ENCODE results near the gene PPIA. TPM values are rescaled to one million over a fixed set of nuclear protein-coding genes. Genes with fewer than 3 reads are reported as not detected.

PPIA gene
- total and polyA plus RNA-seq, 4 donors, result 1,416 to 5,113 (median 2,465) TPM

DNA sequence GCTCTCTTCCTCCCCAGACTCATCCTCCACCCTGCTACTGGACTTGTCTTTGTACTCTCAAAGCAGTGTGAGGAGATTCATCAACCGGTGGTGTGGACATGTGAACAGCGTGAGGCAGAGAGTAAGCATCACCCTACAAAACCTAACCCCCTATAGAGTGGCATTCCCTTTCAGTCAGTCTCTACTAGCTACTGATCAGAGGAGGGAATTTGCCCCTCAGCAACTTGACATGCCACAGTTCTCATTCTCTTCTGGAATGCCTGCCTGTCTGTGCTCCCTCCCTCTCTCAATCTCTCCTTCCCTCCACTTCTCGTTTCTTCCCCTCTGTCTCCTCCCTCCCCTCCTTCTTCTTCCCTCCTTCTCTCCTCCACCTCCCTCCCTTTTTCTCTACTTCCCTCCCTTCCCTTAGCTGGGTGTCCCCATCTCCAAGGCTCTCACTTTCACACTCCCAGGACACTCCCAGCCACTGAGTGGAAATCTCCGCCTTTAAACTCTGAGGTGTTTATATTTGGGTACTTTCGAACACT lies 26.8 kb downstream of the PPIA start:
- Histone ChIP-seq H3K27me3 (ENCODE audit: control insufficient read depth in 3 of 3, insufficient read depth in 3 of 3, low read length in 2 of 3) (no peaks in the 10 kb centered on the region), H3K4me3 (no peak overlapping the region), H3K4me1 (ENCODE audit: control insufficient read depth in 5 of 5, insufficient read depth in 5 of 5, low read length in 5 of 5) (peaks cover 0 to 2% (median 0%) of the 10 kb centered on the region in 5 donors), H3K27ac (ENCODE audit: low read depth in 1 of 2, low read length in 1 of 2) (no peak overlapping the region), H3K36me3 (ENCODE audit: control insufficient read depth in 4 of 4, insufficient read depth in 4 of 4, low read length in 4 of 4) (peaks cover 3 to 11% (median 9%) of the 10 kb centered on the region in 4 donors), H3K9me3 (ENCODE audit: control insufficient read depth in 4 of 4, insufficient read depth in 3 of 4, low read length in 3 of 4) (no peaks in the 10 kb centered on the region), H3K9ac (ENCODE audit: insufficient read depth in 1 of 2, low read length in 2 of 2) (no peak overlapping the region)
- DNase-seq (no peak), ATAC-seq (ENCODE audit: insufficient read depth, low FRiP score) (no peak)
- 72 to 74% methylated on average over 5 of the region's 5 CpGs for WGBS, 2 donors
- TF ChIP-seq, protein P1, sequence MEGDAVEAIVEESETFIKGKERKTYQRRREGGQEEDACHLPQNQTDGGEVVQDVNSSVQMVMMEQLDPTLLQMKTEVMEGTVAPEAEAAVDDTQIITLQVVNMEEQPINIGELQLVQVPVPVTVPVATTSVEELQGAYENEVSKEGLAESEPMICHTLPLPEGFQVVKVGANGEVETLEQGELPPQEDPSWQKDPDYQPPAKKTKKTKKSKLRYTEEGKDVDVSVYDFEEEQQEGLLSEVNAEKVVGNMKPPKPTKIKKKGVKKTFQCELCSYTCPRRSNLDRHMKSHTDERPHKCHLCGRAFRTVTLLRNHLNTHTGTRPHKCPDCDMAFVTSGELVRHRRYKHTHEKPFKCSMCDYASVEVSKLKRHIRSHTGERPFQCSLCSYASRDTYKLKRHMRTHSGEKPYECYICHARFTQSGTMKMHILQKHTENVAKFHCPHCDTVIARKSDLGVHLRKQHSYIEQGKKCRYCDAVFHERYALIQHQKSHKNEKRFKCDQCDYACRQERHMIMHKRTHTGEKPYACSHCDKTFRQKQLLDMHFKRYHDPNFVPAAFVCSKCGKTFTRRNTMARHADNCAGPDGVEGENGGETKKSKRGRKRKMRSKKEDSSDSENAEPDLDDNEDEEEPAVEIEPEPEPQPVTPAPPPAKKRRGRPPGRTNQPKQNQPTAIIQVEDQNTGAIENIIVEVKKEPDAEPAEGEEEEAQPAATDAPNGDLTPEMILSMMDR (IDR thresholded peaks at IDR 0.05; ENCODE audit: control extremely low read depth, extremely low read depth), result no peak

GRCh38 chr7:44824894-44825526 lies 28.5 kb downstream of the PPIA start:
- H3K4me3 ChIP-seq, result no peak overlapping the region
- peak overlapping the region in 1 of 2 donors; percentile 39 for H3K27ac ChIP-seq (ENCODE audit: low read depth in 1 of 2, low read length in 1 of 2)
- no peaks in the 10 kb centered on the region for H3K27me3 ChIP-seq (ENCODE audit: control insufficient read depth in 3 of 3, insufficient read depth in 3 of 3, low read length in 2 of 3)
- H3K4me1 ChIP-seq (ENCODE audit: control insufficient read depth in 5 of 5, insufficient read depth in 5 of 5, low read length in 5 of 5), result peaks cover 0 to 2% (median 0%) of the 10 kb centered on the region in 5 donors
- no peaks in the 10 kb centered on the region for H3K9me3 ChIP-seq (ENCODE audit: control insufficient read depth in 4 of 4, insufficient read depth in 3 of 4, low read length in 3 of 4)
- TF ChIP-seq, protein P1 (IDR thresholded peaks at IDR 0.05; ENCODE audit: control extremely low read depth, extremely low read depth), result no peak
- peaks cover 14 to 24% (median 24%) of the 10 kb centered on the region in 4 donors for H3K36me3 ChIP-seq (ENCODE audit: control insufficient read depth in 4 of 4, insufficient read depth in 4 of 4, low read length in 4 of 4)
- no peak for DNase-seq
- no peak for ATAC-seq (ENCODE audit: insufficient read depth, low FRiP score)
- 49 to 73% methylated on average over 2 of the region's 2 CpGs for WGBS, 2 donors
- no peak overlapping the region for H3K9ac ChIP-seq (ENCODE audit: insufficient read depth in 1 of 2, low read length in 2 of 2)

- 71 to 80% methylated on average over 3 of the region's 3 CpGs for WGBS, 2 donors
- peaks cover 20 to 34% (median 30%) of the 10 kb centered on the region in 4 donors for H3K36me3 ChIP-seq (ENCODE audit: control insufficient read depth in 4 of 4, insufficient read depth in 4 of 4, low read length in 4 of 4)
Measured at GRCh38 chr7:44827567-44827966, 31.1 kb downstream of the PPIA start.

More at GRCh38 chr7:44827567-44827966, 31.1 kb downstream of the PPIA start:
- H3K4me3 ChIP-seq, result no peak overlapping the region
- no peaks in the 10 kb centered on the region for H3K27me3 ChIP-seq (ENCODE audit: control insufficient read depth in 3 of 3, insufficient read depth in 3 of 3, low read length in 2 of 3)
- TF ChIP-seq, protein P1 (IDR thresholded peaks at IDR 0.05; ENCODE audit: control extremely low read depth, extremely low read depth), result no peak
- no peak overlapping the region for H3K9ac ChIP-seq (ENCODE audit: insufficient read depth in 1 of 2, low read length in 2 of 2)
- ATAC-seq (ENCODE audit: insufficient read depth, low FRiP score) (no peak), DNase-seq (no peak)
- no peak overlapping the region for H3K27ac ChIP-seq (ENCODE audit: low read depth in 1 of 2, low read length in 1 of 2)
- no peaks in the 10 kb centered on the region for H3K9me3 ChIP-seq (ENCODE audit: control insufficient read depth in 4 of 4, insufficient read depth in 3 of 4, low read length in 3 of 4)
- no peaks in the 10 kb centered on the region for H3K4me1 ChIP-seq (ENCODE audit: control insufficient read depth in 5 of 5, insufficient read depth in 5 of 5, low read length in 5 of 5)

Data from lung (tissue), 12 donors.